ENCODE data around the gene DAPK3. TPM values are rescaled to one million over a fixed set of nuclear protein-coding genes. Genes with fewer than 3 reads are reported as not detected.
"Not testable (repeated sequence)": the region's sequence is repeated elsewhere in the genome, so short reads cannot be mapped to it uniquely, and the experiment has no call there.

DAPK3 gene
- total RNA-seq, 4 donors from 2014 or later: 38.2 to 60.4 (median 45.9) TPM

- no peak overlapping the region for H3K27ac ChIP-seq
- no peak overlapping the region for H3K4me3 ChIP-seq
- H3K4me1 ChIP-seq: no peaks in the 10 kb centered on the region
- no peaks in the 10 kb centered on the region for H3K36me3 ChIP-seq
- intact Hi-C loops (cut with DNase I): no loop called here
- DNase-seq: no peak
- no peaks in the 10 kb centered on the region for H3K9me3 ChIP-seq
- TF ChIP-seq POLR2A (IDR thresholded peaks at IDR 0.05) (no peak), CTCF (IDR thresholded peaks at IDR 0.05) (no peak)
- no peaks in the 10 kb centered on the region for H3K27me3 ChIP-seq
- 67 to 75% methylated on average over 10 of the region's 11 CpGs for WGBS, 2 donors
Measured at GRCh38 chr19:3944018-3944721, 26.7 kb downstream of the DAPK3 start.

- DNase-seq: no peak
- H3K27me3 ChIP-seq: peaks cover 0 to under 1% (median 0%) of the 10 kb centered on the region in 4 donors
- intact Hi-C loops (cut with DNase I): no loop called here
- 56 to 73% methylated on average over 8 of the region's 8 CpGs for WGBS, 2 donors
- H3K36me3 ChIP-seq: no peaks in the 10 kb centered on the region
- no peak overlapping the region for H3K27ac ChIP-seq
- H3K9me3 ChIP-seq: no peaks in the 10 kb centered on the region
- no peak overlapping the region for H3K4me3 ChIP-seq
- no peaks in the 10 kb centered on the region for H3K4me1 ChIP-seq
- TF ChIP-seq CTCF (IDR thresholded peaks at IDR 0.05) (no peak), POLR2A (IDR thresholded peaks at IDR 0.05) (no peak)
Measured at GRCh38 chr19:3942790-3943409, 28.0 kb downstream of the DAPK3 start.

GRCh38 chr19:3938300-3938950 lies 32.5 kb downstream of the DAPK3 start:
- H3K36me3 ChIP-seq; H3K4me1 ChIP-seq; DNase-seq; H3K27ac ChIP-seq; H3K9me3 ChIP-seq; H3K4me3 ChIP-seq; intact Hi-C loops (cut with DNase I): not testable (repeated sequence)
- 83 to 87% methylated on average over 13 to 20 of the region's 22 CpGs for whole genome bisulfite sequencing, 2 donors
- peaks cover 0 to 39% (median 4%) of the 10 kb centered on the region in 4 donors for H3K27me3 ChIP-seq

GRCh38 chr19:3936506-3937442 lies 34.1 kb downstream of the DAPK3 start:
- WGBS, 2 donors: 64 to 73% methylated on average over 3 to 8 of the region's 29 CpGs
- Histone ChIP-seq H3K27me3 (peaks cover 0 to 56% (median 7%) of the 10 kb centered on the region in 4 donors), H3K4me3 (no peak overlapping the region), H3K27ac (no peak overlapping the region), H3K4me1 (peaks cover 0 to 9% (median 4%) of the 10 kb centered on the region in 3 donors), H3K9me3 (no peaks in the 10 kb centered on the region), H3K36me3 (no peaks in the 10 kb centered on the region)
- no peak for DNase-seq
- intact Hi-C loops (cut with DNase I): no loop called here
- TF ChIP-seq CTCF (IDR thresholded peaks at IDR 0.05) (no peak), POLR2A (IDR thresholded peaks at IDR 0.05) (no peak)

Measured in esophagus squamous epithelium (tissue), 5 donors.